HepG2 (cell line): Measurements from ENCODE around the gene PIH1D2. TPM values are rescaled to one million over a fixed set of nuclear protein-coding genes. Genes with fewer than 3 reads are reported as not detected.

Source experiments
- ATRX ChIP-seq: sonication (generic); formaldehyde crosslinking; IDR thresholded peaks from 2 replicates; pipeline ENCODE4 v1.4.0; 2020; ENCODE audit warnings: missing genetic modification reagents, borderline replicate concordance
- CEBPG ChIP-seq: IDR thresholded peaks from 2 replicates; pipeline ENCODE4 v1.6.1; 2016
- HNF4G ChIP-seq, 2 experiments: sonication (generic) in 1 of 2; formaldehyde crosslinking in 1 of 2; IDR thresholded peaks; 2 replicates each; pipeline versions ENCODE4 v1.4.0 to v1.6.1; 2011 to 2020; ENCODE audit warnings: borderline replicate concordance in 2 of 2, low read depth in 2 of 2, mild to moderate bottlenecking in 2 of 2, low read length in 1 of 2, missing genetic modification reagents in 1 of 2, moderate library complexity in 1 of 2
- NR2F6 ChIP-seq, 2 experiments: IDR thresholded peaks; 2 replicates each; pipeline ENCODE4 v1.6.1; 2016; ENCODE audit warnings: antibody characterized with exemption in 1 of 2, mild to moderate bottlenecking in 1 of 2
- RFX5 ChIP-seq: IDR thresholded peaks from 2 replicates; pipeline ENCODE4 v1.6.1; 2011; ENCODE audit warnings: low read depth, low read length, improper control_type of control experiment
- SAP130 ChIP-seq: IDR thresholded peaks from 2 replicates; pipeline ENCODE4 v1.6.1; 2016; ENCODE audit warnings: low read depth
- STAT5B ChIP-seq: sonication (generic); formaldehyde crosslinking; IDR thresholded peaks from 2 replicates; pipeline ENCODE4 v1.4.0; 2020; ENCODE audit warnings: missing genetic modification reagents
- TBP ChIP-seq: sonication (generic); formaldehyde crosslinking; IDR thresholded peaks from 2 replicates; pipeline ENCODE4 v1.5.0; 2020; ENCODE audit warnings: missing genetic modification reagents
- ZNF143 ChIP-seq: sonication (generic); formaldehyde crosslinking; IDR thresholded peaks from 2 replicates; pipeline ENCODE4 v1.4.0; 2020; ENCODE audit warnings: missing genetic modification reagents
- ZNF572 ChIP-seq: sonication (generic); formaldehyde crosslinking; IDR thresholded peaks from 2 replicates; pipeline ENCODE4 v1.5.1; 2020; ENCODE audit warnings: mild to moderate bottlenecking, missing genetic modification reagents
- ZNF598 ChIP-seq: sonication (generic); formaldehyde crosslinking; IDR thresholded peaks from 2 replicates; pipeline ENCODE4 v1.5.1; 2020; ENCODE audit warnings: mild to moderate bottlenecking, missing genetic modification reagents, borderline replicate concordance
- ZNF670 ChIP-seq: sonication (generic); formaldehyde crosslinking; IDR thresholded peaks from 2 replicates; pipeline ENCODE4 v1.8.0; 2022; ENCODE audit warnings: mild to moderate bottlenecking, missing genetic modification reagents, borderline replicate concordance
- polyA plus RNA-seq, 8 experiments: library from polyadenylated mRNA; depleted of rRNA in 3 of 8; stranded (reverse) in 7 of 8; unstranded in 1 of 8; fragments of >200 nt; fragmentation: Illumina TruSeq in 4 of 8; extraction: Trizol in 4 of 8; gene quantifications; 2 replicates each; pipeline versions ENCODE4 v1.2.1 to v1.2.3, GENCODE V29; 2011 to 2016; ENCODE audit warnings: low read depth in 4 of 8, missing spikeins in 1 of 8, mixed read lengths in 1 of 8; ENCODE audit not compliant: insufficient read depth in 1 of 8
- total RNA-seq, 5 experiments: library from RNA; depleted of rRNA; stranded (reverse); fragments of >200 nt; fragmentation: Illumina TruSeq; extraction: Trizol; gene quantifications; 2 replicates each; pipeline ENCODE4 v1.2.3, GENCODE V29; 2016; ENCODE audit warnings: low read depth in 1 of 5
- TF ChIP-seq, protein P1 (sequence below): sonication (generic); formaldehyde crosslinking; IDR thresholded peaks from 2 replicates; pipeline ENCODE4 v1.5.0; 2020; ENCODE audit warnings: missing genetic modification reagents
- TF ChIP-seq, protein P2 (sequence below): sonication (generic); formaldehyde crosslinking; IDR thresholded peaks from 2 replicates; pipeline ENCODE4 v1.5.0; 2020; ENCODE audit warnings: missing genetic modification reagents
- TF ChIP-seq, protein P3 (sequence below): sonication (generic); formaldehyde crosslinking; conservative IDR thresholded peaks from 2 replicates; pipeline ENCODE4 v1.8.0; 2022; ENCODE audit warnings: missing genetic modification reagents
- TF ChIP-seq, protein P4 (sequence below): sonication (generic); formaldehyde crosslinking; IDR thresholded peaks from 2 replicates; pipeline ENCODE4 v1.5.1; 2020; ENCODE audit warnings: missing genetic modification reagents, mild to moderate bottlenecking, borderline replicate concordance
- TF ChIP-seq, protein P5 (sequence below): sonication (generic); formaldehyde crosslinking; IDR thresholded peaks from 2 replicates; pipeline ENCODE4 v1.5.0; 2020; ENCODE audit warnings: missing genetic modification reagents
- TF ChIP-seq, protein P6 (sequence below): sonication (generic); formaldehyde crosslinking; conservative IDR thresholded peaks from 2 replicates; pipeline ENCODE4 v1.8.0; 2022; ENCODE audit warnings: mild to moderate bottlenecking, moderate library complexity, missing genetic modification reagents

PIH1D2 gene
- total and polyA plus RNA-seq, 2 of the 13 experiments (the other 11 are each of a cell fraction or from before 2014, with no cell fraction given), result 0.49 to 2.7 TPM

DNA sequence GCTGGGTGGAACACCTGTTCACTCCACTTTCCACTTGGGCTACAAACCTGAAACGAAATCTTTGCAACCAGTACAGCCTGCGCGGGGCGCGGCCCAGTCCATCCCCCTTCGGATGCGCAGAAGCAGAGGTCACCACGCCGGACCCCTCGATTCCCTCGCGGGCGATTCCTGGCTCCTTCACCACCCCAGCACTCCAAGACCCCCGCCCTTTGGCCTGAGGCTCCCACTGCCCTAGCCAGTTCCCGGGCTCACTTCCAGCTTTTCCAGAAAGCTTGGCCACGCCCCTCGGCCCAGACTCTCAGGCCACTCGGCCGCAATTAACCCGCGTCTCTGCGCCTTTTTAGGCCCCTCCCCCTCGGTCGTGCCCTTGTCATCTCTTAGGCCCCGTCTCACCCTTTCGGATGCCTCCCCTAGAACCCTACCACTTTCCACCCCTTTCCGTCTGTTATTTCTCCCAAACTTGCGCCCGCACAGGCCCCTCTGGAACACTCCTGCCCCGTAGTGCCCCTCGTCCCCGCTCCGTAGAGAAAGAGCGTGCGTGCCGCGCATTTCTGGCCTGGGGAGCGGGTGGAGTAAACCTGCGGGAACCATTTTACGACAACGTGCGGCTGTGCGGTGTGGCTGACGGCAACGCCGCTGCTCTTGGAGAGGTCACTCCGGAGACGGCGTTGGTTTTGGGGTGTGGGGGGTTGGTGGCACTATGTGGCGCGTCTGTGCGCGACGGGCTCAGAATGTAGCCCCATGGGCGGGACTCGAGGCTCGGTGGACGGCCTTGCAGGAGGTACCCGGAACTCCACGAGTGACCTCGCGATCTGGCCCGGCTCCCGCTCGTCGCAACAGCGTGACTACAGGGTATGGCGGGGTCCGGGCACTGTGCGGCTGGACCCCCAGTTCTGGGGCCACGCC, 48.8 kb downstream of the PIH1D2 start, which contains the start of gene DLAT (continued):
- TF ChIP-seq ZNF143, result peak; percentile 34; the same call in 1 of the 2 replicates
- TF ChIP-seq, protein P1, sequence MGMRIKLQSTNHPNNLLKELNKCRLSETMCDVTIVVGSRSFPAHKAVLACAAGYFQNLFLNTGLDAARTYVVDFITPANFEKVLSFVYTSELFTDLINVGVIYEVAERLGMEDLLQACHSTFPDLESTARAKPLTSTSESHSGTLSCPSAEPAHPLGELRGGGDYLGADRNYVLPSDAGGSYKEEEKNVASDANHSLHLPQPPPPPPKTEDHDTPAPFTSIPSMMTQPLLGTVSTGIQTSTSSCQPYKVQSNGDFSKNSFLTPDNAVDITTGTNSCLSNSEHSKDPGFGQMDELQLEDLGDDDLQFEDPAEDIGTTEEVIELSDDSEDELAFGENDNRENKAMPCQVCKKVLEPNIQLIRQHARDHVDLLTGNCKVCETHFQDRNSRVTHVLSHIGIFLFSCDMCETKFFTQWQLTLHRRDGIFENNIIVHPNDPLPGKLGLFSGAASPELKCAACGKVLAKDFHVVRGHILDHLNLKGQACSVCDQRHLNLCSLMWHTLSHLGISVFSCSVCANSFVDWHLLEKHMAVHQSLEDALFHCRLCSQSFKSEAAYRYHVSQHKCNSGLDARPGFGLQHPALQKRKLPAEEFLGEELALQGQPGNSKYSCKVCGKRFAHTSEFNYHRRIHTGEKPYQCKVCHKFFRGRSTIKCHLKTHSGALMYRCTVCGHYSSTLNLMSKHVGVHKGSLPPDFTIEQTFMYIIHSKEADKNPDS (CRISPR knock-in tag), result peak; percentile 81; the same call in 1 of the 2 replicates
- TF ChIP-seq, protein P2, sequence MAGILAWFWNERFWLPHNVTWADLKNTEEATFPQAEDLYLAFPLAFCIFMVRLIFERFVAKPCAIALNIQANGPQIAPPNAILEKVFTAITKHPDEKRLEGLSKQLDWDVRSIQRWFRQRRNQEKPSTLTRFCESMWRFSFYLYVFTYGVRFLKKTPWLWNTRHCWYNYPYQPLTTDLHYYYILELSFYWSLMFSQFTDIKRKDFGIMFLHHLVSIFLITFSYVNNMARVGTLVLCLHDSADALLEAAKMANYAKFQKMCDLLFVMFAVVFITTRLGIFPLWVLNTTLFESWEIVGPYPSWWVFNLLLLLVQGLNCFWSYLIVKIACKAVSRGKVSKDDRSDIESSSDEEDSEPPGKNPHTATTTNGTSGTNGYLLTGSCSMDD (CRISPR knock-in tag), result peak; percentile 61; the same call in 1 of the 2 replicates
- TF ChIP-seq ATRX, result no peak
- TF ChIP-seq, protein P3, sequence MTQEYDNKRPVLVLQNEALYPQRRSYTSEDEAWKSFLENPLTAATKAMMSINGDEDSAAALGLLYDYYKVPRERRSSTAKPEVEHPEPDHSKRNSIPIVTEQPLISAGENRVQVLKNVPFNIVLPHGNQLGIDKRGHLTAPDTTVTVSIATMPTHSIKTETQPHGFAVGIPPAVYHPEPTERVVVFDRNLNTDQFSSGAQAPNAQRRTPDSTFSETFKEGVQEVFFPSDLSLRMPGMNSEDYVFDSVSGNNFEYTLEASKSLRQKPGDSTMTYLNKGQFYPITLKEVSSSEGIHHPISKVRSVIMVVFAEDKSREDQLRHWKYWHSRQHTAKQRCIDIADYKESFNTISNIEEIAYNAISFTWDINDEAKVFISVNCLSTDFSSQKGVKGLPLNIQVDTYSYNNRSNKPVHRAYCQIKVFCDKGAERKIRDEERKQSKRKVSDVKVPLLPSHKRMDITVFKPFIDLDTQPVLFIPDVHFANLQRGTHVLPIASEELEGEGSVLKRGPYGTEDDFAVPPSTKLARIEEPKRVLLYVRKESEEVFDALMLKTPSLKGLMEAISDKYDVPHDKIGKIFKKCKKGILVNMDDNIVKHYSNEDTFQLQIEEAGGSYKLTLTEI (CRISPR knock-in tag), result no peak
- 0 out of 2 replicates have a peak, but pooled peaks have one; percentile 55 for TF ChIP-seq TBP (CRISPR knock-in tag)
- peak; percentile 98; the same call in 1 of the 2 replicates for TF ChIP-seq ZNF572 (CRISPR knock-in tag)
- no peak for TF ChIP-seq RFX5
- peak; percentile 50 for TF ChIP-seq CEBPG (CRISPR knock-in tag)
- TF ChIP-seq HNF4G (IDR thresholded peaks at IDR 0.05; ENCODE audit: borderline replicate concordance, low read depth, low read length), result peak; percentile 51; the same call in 1 of the 2 replicates
- no peak for TF ChIP-seq HNF4G (CRISPR knock-in tag; IDR thresholded peaks at IDR 0.05; ENCODE audit: borderline replicate concordance, low read depth)
- TF ChIP-seq SAP130 (CRISPR knock-in tag), result peak; percentile 92
- TF ChIP-seq, protein P4, sequence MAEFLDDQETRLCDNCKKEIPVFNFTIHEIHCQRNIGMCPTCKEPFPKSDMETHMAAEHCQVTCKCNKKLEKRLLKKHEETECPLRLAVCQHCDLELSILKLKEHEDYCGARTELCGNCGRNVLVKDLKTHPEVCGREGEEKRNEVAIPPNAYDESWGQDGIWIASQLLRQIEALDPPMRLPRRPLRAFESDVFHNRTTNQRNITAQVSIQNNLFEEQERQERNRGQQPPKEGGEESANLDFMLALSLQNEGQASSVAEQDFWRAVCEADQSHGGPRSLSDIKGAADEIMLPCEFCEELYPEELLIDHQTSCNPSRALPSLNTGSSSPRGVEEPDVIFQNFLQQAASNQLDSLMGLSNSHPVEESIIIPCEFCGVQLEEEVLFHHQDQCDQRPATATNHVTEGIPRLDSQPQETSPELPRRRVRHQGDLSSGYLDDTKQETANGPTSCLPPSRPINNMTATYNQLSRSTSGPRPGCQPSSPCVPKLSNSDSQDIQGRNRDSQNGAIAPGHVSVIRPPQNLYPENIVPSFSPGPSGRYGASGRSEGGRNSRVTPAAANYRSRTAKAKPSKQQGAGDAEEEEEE, result no peak; the same call in 1 of the 2 replicates
- TF ChIP-seq ZNF670, result peak; percentile 99
- TF ChIP-seq, protein P5, sequence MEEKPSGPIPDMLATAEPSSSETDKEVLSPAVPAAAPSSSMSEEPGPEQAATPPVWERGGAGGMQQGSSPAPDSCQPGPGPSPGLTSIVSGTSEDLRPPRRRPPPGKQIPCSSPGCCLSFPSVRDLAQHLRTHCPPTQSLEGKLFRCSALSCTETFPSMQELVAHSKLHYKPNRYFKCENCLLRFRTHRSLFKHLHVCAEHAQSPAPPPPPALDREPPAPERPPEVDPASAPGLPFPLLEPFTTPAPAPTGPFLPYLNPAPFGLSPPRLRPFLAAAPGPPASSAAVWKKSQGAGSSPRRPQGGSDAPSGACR (CRISPR knock-in tag), result peak; percentile 49; the same call in 1 of the 2 replicates
- TF ChIP-seq STAT5B (CRISPR knock-in tag), result no peak
- TF ChIP-seq ZNF598 (CRISPR knock-in tag), result peak; percentile 82; the same call in 1 of the 2 replicates
- TF ChIP-seq, protein P6, sequence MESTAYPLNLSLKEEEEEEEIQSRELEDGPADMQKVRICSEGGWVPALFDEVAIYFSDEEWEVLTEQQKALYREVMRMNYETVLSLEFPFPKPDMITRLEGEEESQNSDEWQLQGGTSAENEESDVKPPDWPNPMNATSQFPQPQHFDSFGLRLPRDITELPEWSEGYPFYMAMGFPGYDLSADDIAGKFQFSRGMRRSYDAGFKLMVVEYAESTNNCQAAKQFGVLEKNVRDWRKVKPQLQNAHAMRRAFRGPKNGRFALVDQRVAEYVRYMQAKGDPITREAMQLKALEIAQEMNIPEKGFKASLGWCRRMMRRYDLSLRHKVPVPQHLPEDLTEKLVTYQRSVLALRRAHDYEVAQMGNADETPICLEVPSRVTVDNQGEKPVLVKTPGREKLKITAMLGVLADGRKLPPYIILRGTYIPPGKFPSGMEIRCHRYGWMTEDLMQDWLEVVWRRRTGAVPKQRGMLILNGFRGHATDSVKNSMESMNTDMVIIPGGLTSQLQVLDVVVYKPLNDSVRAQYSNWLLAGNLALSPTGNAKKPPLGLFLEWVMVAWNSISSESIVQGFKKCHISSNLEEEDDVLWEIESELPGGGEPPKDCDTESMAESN (CRISPR knock-in tag), result peak; percentile 86
- peak; percentile 36 for TF ChIP-seq NR2F6 (IDR thresholded peaks at IDR 0.05)
- peak; percentile 44 for TF ChIP-seq NR2F6 (CRISPR knock-in tag; IDR thresholded peaks at IDR 0.05)
